ENCODE results near the gene PDE8B.

PDE8B gene, protein sequence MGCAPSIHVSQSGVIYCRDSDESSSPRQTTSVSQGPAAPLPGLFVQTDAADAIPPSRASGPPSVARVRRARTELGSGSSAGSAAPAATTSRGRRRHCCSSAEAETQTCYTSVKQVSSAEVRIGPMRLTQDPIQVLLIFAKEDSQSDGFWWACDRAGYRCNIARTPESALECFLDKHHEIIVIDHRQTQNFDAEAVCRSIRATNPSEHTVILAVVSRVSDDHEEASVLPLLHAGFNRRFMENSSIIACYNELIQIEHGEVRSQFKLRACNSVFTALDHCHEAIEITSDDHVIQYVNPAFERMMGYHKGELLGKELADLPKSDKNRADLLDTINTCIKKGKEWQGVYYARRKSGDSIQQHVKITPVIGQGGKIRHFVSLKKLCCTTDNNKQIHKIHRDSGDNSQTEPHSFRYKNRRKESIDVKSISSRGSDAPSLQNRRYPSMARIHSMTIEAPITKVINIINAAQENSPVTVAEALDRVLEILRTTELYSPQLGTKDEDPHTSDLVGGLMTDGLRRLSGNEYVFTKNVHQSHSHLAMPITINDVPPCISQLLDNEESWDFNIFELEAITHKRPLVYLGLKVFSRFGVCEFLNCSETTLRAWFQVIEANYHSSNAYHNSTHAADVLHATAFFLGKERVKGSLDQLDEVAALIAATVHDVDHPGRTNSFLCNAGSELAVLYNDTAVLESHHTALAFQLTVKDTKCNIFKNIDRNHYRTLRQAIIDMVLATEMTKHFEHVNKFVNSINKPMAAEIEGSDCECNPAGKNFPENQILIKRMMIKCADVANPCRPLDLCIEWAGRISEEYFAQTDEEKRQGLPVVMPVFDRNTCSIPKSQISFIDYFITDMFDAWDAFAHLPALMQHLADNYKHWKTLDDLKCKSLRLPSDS

DNA sequence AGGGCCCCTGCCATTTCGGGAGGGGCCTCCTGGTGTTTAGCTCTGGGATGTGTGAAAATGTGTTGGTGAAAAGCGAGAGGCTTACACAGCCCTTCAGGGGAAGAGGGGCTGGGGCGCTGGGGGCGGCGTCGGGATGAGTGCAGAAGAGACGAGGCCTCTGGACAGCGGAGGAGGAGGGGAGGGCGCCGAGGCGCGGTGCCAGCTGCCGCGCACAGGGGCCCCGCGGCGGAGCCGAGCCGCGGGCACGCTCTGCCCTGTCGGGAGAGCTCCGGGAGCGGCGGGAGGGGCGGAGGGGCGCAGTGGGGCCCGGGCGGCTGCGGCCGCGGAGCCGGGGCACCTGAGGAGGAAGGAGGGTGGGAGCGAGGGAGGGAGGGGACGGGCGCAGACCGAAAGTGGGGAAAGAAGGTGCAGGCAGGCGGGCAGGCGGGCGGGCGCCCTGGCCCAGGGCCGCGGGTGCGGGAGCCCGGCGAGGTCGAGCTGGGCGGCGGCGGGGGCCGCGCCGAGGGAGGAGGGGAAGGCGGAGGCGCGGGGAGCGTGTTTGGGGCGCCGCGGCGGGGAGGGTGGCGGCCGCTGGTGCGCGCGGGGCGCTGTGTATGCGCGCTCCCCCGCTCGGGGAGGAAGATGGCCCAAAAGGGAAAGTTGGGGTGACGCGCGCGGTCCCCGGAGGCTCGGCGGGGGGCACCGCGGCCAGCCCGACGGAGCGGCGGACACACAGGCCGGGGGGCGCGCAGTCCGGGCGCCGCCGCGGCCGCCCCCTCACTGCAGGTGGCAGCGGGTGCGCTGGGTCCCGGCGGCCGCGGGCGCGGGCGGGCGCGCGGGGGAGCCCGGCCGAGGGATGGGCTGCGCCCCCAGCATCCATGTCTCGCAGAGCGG lies at the start of gene PDE8B:
TSS of gene PDE8B (plus strand) at position 590 of the 873 bp plus-strand sequence. CDS start at position 836, 246 bp downstream.
- DNase-seq (ENCODE audit: low read depth), result no peak

DNA sequence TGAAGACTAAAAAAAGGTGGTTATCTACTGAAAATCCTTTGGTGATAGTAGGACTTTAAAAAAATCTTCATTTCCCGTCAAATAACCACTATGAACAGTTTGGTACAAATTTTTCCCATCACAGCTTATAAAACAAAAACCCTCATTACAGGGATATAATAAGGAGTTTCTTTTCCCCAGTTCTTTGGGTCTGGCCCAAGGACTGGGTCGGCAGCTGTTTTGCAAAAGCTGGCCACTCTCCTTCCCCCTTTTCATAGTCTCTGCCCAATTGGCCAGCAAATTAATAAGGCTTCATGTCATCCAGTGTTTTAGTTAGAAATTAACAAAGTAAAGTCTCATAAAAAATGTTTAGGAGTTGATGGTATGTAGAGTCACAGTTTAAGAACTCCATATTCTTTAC lies 47.0 kb upstream of the PDE8B start:
- no peak for DNase-seq (ENCODE audit: low read depth)

DNA sequence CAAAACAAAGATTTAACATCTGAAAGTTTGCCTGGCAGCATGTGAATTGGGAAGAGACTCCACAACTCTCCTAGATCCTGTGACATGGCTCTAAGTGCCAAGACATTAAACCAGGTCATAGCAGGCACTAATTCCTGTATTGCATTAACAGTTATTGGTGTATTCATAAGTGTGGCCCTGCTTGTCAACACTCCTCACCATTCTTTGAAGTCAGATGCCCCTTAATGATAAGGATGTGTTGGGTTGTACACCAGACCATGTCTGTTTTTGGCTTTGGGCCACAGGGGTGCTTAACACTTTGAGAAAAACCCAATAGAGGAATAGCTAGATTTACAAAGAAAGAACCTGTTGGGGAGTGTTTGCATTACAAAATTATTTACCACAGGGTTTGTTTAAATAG lies 43.4 kb upstream of the PDE8B start:
- DNase-seq (ENCODE audit: low read depth), result no peak

DNA sequence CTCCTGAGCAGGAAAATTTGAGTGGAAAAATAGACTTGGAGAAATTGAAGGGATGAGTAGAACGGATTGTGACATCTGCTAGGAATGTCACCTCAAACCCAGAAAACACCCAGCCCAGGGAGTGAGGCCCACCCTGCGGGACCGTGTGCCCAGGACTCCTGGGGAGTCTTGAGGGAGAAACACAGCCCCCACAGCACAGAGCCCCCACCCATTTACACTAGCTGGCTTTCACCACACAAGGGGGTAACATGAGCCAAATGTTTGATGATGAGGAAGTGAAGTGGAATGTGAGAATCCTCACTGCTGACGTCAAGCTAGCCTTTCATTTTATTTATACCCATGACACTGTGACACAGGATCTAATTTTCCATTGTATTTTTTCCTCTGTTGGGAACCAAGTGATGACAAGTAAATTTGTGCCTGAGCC lies 42.8 kb upstream of the PDE8B start:
- peak; percentile 64 for DNase-seq (ENCODE audit: low read depth)

DNA sequence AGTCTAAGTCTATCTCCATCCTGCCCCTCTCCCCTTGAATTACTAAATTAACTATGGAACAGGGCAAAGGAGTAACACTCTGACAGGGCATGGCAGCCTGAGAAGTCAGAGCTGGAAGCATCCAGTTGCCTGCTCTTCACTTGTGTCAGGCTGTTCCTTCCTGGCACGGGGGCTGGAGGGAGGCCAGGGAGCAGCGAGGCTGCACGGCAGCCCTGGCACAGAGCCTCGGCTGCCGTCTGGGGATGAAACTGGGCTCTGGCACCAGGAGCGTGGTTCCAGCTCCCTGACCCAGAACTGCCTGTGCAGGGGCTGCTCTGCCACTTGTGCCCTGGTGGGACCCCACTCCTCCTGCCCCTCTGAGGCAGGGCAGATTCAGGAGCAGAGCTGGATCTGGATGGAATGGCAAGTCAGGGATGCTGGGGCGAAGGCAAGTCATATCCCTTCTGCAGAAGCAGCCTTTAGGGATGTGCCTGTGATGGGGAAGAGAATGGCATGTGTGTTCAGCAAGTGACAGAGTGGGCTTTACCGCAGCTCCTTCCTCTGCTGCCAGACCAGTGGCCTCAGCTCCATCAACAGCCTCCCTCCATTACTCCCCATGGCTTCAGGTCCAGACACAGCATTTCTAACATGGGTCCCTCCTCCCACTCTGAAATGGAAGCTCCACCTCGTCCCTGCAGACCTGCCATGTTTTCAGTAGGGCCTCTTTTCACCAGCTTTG lies 42.2 kb upstream of the PDE8B start:
- DNase-seq (ENCODE audit: low read depth), result peak; percentile 1

DNA sequence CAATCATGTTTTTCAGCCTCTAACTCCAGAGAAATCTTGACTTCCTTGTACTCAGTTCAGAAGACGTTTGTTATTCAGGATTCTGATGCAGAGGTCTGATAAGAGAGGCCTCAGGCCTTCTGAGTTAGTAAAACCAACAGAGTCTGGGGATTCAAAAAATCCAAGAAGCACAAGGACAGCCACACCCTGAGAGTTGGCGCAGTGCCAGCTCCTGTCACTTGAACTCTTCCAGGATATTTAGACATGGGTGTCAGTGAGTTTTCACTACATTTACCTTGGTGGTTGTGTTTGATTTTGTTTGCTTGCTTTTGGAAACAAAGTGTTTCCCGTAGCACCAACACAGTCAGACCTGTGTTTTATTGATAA lies 41.6 kb upstream of the PDE8B start:
- DNase-seq (ENCODE audit: low read depth), result peak; percentile 30

DNA sequence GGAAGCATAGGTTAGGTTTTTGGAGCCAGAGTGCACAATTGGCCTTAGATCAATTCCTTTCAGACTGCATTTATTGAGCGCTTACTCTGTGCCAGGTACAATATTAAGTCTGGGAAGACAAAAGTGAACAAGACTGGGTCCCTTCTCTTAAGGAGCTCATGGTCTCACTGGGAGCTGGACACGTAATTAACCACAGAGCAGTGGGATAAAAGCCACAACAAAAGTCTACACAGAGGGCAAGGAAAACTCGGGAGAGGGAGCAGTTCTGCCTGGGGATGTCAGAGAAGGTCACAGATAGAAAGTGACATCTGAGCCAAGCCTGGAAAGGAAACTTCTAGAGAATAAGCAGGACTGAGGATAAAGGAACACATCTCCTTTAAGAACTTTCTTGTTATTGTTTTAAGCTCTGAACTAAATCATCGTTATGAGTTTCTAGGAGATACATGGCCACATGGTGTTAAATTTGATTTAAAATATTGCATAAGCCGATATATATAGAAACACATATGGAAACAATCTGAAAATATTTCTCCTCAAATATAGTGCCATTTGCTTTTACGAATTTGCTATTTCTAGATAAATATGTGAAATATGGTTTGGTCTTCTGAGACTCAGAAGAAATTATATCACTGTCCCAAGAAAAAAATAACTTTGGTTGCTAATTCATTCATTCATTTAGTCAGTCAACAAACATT lies 40.1 kb upstream of the PDE8B start:
- DNase-seq (ENCODE audit: low read depth), result no peak

DNA sequence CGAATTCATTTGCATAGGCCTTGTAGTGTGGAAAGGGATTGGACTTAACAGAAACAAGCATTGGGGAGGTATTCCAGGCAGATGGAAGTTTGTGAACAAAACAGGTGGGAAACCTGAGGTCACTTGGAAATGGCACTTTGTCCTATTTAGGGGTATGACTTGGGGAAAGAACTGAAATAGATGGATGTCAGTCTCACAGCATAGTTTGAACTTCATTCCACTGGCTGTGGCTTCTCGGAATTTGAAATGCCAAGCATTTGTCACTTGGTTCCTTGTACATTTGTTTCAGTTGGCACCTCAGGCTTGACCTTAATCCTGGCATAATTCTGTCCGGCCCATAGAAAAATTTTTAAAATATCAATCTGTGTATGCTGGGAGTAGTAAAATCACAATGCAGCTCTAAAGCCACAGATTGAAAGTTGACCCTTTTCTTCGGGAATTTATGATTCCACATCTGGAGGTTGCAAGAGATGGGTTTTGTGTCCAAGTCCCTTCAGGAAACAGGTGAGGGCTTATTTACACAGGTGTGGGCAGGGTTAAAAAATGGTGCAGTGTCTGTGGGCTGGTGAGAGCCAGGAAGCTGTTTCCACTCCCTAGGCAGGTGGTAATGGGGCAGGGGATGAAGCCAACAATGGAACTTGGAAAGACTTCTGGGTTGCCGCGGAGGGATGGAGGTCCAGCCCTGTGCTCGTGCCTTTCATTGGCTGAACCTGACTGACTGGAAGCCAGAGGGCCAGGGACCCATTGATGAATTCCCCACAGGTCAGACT lies 39.2 kb upstream of the PDE8B start:
- DNase-seq (ENCODE audit: low read depth), result no peak

DNA sequence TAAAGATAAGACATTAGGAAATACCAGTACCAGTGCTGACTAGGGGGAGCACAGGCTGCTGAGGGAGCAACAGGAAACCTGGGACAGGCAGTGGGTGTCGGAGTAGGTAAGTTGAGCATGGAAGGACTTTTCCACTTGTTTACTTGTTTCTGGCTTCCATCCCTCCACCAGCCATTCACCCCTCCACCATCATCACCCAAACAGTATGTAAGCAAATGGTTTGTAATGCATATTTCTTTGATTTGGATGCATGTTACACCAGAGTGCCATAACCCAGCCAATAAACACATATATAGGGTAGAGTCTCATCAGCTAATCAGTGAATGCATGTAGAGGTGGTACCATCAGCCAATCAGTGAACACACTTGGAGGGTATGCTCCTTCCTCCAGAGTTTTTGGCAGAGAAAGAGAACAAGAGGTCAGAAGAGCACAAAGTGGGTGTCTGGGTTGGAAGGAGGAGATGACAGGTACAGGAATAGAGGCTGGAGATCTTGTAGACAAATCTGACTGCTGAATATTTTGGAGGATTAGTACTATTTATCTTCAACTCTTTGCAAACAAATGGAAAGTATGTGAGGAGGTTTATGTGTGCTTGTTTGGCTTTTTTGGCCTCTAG lies 37.7 kb upstream of the PDE8B start:
- DNase-seq (ENCODE audit: low read depth), result no peak

DNA sequence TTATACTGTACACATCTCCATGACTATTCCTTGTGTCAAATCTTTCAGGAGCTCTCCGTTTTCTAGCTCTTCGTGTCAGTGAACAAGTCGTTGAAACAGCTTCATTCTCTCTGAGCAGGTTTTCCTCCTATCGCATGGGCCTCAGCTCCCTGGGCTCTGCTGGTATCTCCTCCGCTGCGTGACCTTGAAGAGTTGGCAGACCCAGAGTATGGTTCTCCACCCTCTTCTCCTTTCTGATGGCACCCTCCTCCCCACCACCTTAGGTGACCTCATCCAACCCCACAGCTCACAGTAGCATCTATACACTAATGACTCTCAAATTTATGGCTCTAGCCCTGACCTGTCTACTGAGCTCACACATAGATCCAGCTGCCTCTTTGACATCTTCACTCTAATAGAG lies 36.0 kb upstream of the PDE8B start:
- DNase-seq (ENCODE audit: low read depth), result no peak

DNA sequence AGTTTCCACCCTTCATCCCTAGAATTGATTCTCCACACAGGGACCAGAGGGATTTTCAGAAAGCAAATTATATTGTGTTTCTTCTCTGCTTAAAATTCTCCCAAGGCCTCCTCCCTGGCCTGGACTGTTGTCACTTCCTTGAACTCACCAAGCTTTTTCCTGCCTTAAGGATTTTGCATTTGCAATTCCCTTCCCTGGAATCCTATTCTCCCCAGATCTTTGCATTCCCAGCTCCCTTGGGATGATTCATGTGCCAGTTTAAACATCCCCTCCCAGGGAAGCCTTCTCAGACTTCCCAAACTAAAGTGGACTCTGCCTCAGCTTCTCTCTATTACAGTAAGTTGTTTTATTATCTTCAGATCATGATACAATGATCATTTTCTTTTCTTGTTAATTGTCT lies 35.2 kb upstream of the PDE8B start:
- no peak for DNase-seq (ENCODE audit: low read depth)

DNA sequence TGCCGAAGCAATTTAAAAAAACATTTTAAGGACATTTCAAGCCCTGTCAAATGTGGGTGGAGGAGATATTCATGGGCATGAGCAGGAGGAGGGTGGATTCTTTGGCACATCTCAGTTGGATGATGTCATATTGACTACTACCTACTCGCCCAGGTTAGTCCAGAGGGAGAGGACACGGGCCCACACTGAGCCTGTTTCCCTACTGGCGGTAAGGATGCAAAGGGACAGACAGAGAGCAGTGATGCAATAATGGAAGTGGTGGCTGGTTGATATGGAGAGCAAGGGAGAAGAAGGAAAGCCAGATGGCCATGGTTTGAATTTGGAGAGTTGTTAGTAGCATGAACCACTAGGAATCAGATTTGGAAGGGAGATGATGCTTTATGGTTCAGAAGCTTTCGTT lies 34.1 kb upstream of the PDE8B start:
- DNase-seq (ENCODE audit: low read depth), result no peak

DNA sequence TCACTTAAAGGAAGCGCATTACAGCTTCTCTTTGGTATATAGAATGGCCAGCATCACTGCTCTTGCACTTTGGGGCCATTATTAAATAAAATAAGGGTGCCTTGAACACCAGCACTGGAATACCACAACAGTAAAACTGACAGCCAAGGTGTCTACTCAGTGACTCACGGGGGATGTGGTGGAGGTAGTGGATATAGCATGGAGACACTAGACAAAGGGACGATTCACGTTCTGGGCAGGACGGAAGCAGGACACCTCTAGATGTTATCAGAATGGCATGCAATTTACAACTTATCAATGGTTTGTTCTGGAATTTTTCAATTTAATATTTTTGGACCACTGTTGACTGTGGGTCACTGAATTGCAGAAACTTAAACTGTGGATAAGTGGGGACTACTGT lies 32.9 kb upstream of the PDE8B start:
- no peak for DNase-seq (ENCODE audit: low read depth)

DNA sequence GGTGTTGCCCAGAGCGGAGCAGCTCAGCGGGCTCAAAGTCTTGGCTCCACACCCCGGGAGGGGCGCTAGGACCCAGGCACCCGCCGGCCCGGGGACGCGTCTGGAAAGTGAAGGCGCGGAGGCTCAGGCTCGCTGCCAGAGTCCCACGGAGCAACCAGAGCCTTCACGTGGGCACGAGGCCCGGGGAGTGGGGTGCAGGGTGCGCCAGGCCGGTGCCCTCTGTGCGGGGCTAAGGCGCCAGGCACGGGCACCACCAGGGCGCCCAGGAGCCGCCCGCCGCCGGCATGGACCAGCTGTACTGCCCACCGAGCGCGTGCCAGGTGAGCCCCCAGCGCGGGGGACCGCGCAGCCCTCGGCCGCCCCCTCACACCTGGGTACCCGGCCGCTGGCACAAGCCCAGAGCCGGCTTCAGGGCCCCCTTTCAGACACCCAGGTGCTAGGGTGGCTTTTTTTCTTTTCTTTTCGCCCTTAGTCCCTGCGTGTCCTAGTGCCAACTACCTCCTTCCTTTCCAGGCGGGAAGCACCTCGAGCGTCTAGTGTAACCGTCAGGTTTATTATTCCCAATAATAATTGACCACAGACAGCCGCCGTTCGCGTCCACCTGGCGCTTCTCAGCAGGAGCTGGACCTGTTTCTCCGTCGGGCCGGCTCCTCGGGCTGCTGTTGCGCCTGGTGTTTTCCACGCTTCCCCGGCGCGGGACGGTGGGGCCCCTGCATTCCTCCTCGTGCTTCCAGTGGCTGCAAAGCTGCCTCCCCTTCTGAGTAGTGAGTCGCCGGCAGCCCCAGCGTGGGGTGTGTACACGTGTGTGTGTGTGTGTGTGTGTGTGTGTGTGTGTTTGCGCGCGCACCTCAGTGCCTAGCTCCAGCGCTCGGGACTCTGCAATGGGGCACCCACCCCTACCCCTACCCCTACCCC lies 30.1 kb upstream of the PDE8B start:
- no peak for DNase-seq (ENCODE audit: low read depth)

DNA sequence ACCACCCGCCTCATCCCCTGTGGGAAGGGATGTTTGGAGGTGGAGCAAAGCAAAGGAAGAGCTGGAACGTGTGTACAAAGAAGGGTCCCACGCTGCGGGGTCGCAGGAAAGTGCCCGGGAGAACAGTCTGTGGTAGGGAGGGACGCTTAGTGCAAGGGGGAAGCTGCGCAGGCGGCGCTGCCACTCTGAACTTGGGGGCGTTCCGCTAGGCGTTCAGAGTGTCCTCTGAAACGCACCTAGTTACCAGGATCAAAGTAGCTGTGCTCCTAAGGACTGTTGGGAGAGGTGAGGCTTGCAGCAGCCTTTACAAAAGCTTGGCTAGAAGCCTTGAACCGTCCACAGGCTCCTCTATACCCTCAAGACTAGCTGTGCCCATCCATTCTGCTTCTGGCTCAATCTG lies 29.3 kb upstream of the PDE8B start:
- no peak for DNase-seq (ENCODE audit: low read depth)

DNA sequence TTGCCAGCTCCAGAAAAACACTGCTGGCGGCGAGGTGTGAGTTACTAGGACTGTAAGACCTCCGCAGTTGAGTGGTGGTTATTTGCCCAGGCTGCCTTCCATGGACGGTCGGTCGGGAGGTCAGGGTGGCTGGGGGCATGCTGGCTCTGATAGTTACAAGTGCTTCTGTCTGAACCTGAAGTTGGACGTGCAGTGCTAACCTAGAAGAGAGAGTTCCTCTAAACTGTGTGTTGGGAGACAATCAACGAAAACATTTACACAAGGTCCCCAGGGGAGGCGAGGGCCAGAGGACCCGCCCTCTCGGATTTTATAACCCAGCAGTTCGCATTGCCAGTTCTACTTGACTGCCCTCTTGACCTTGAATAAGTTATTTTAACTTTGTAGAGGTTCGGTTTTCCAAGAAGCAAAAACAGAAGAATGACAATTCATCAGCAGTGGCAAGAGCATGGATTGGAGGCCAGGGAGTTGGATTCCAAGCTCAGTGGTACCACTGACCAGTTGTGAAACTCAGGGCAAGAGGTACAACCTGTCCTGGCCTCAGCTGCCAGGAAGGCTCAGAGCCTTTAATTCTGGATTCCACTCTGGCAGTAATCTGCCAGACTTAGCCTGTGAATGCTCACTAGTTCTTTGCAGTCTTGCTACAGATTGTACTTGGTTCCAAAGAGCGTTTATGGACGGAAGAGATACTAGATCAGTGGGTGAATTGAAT lies 28.7 kb upstream of the PDE8B start:
- no peak for DNase-seq (ENCODE audit: low read depth)

DNA sequence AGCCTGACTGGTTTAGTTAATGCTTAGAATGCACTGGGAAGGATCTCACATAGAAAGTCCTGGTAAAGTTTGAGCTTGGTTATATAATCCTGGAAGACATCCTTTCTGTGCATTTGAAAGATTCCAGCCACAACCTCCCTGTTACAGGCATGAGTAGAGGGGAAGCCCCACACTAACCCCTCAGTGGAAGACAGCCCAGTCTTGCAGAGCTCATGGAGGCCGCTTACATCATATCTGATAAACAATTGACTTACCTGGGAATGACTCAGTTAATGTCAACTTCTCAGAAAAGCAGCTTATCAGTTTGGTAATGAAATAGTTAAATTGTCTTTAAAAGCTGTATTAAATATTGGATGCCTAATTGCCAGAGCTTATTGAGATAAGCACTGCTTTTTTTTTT lies 28.1 kb upstream of the PDE8B start:
- no peak for DNase-seq (ENCODE audit: low read depth)
